HL-60 (cell line): ENCODE measurements around the gene PDAP1.

Source experiments
- POLR2AphosphoS5 ChIP-seq: IDR thresholded peaks from 2 replicates; pipeline ENCODE4 v1.6.1; 2012; ENCODE audit warnings: low read depth
- TF ChIP-seq, protein P1 (sequence below): IDR thresholded peaks from one replicate; pipeline ENCODE4 v1.5.1; 2011; ENCODE audit warnings: low read length, control low read depth, inconsistent platforms; ENCODE audit not compliant: insufficient read depth

DNA sequence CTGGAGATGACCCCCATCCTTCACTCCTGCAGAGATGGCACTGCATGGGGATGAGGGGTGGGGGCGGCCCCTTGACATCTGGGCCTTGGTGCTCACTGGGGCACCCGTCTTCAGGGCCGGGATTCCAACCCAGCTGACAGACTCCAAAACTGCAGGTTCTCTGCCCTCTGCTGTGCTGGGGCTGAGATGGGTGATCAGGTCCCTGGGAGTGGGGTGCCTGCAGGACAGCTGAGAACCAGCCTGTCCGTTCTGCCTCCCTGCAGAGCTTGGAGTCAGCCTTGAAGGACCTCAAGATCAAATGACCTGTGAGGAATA is 14.3 kb downstream of the PDAP1 start:
- TF ChIP-seq, protein P1, sequence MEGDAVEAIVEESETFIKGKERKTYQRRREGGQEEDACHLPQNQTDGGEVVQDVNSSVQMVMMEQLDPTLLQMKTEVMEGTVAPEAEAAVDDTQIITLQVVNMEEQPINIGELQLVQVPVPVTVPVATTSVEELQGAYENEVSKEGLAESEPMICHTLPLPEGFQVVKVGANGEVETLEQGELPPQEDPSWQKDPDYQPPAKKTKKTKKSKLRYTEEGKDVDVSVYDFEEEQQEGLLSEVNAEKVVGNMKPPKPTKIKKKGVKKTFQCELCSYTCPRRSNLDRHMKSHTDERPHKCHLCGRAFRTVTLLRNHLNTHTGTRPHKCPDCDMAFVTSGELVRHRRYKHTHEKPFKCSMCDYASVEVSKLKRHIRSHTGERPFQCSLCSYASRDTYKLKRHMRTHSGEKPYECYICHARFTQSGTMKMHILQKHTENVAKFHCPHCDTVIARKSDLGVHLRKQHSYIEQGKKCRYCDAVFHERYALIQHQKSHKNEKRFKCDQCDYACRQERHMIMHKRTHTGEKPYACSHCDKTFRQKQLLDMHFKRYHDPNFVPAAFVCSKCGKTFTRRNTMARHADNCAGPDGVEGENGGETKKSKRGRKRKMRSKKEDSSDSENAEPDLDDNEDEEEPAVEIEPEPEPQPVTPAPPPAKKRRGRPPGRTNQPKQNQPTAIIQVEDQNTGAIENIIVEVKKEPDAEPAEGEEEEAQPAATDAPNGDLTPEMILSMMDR = no peak
- TF ChIP-seq POLR2AphosphoS5 = no peak
